SK-N-SH treated with all-trans-retinoic acid at 6 μM for 48 hours (cell line): ENCODE data around the gene CLUH.

Source experiments
- ATAC-seq: fragments of 200-7000 bp; cut with Tn5 transposase; 3 replicates; pipeline ENCODE4 v1.9.1; 2020; ENCODE audit warnings: mild to moderate bottlenecking, moderate library complexity
- ARNTL ChIP-seq: fragments of 450-650 bp; formaldehyde crosslinking; IDR thresholded peaks from 2 replicates; pipeline ENCODE4 v1.5.0; 2020; ENCODE audit warnings: low read depth, mild to moderate bottlenecking, moderate library complexity, borderline replicate concordance
- BACH2 ChIP-seq: fragments of 250-450 bp; sonication (Bioruptor Pico); IDR thresholded peaks from 2 replicates; pipeline ENCODE4 v1.9.0; 2021; ENCODE audit warnings: mild to moderate bottlenecking, borderline replicate concordance
- CSDC2 ChIP-seq: fragments of 250-450 bp; sonication (Bioruptor Pico); IDR thresholded peaks from 2 replicates; pipeline ENCODE4 v1.5.0; 2020; ENCODE audit warnings: mild to moderate bottlenecking, moderate library complexity
- ESRRG ChIP-seq: fragments of 250-450 bp; sonication (Bioruptor Pico); IDR thresholded peaks from 2 replicates; pipeline ENCODE4 v1.6.1; 2021; ENCODE audit warnings: mild to moderate bottlenecking
- GLIS3 ChIP-seq: fragments of 250-450 bp; sonication (Bioruptor Pico); IDR thresholded peaks from 2 replicates; pipeline ENCODE4 v1.5.0; 2020; ENCODE audit warnings: mild to moderate bottlenecking, moderate library complexity
- ISL1 ChIP-seq: fragments of 250-450 bp; sonication (Bioruptor Pico); IDR thresholded peaks from 2 replicates; pipeline ENCODE4 v2.1.2; 2022; ENCODE audit warnings: mild to moderate bottlenecking, moderate library complexity
- OSR1 ChIP-seq: fragments of 250-450 bp; sonication (Bioruptor Pico); IDR thresholded peaks from 2 replicates; pipeline ENCODE4 v1.8.0; 2022; ENCODE audit warnings: moderate library complexity, mild to moderate bottlenecking, inconsistent platforms
- RARB ChIP-seq: fragments of 250-450 bp; sonication (Bioruptor Pico); IDR thresholded peaks from 2 replicates; pipeline ENCODE4 v1.8.0; 2021; ENCODE audit warnings: mild to moderate bottlenecking, moderate library complexity
- SNAI2 ChIP-seq: fragments of 250-450 bp; sonication (Bioruptor Pico); IDR thresholded peaks from 2 replicates; pipeline ENCODE4 v1.5.0; 2020; ENCODE audit warnings: mild to moderate bottlenecking, moderate library complexity
- TCF4 ChIP-seq: fragments of 250-450 bp; sonication (Bioruptor Pico); IDR thresholded peaks from 2 replicates; pipeline ENCODE4 v1.8.0; 2021; ENCODE audit warnings: mild to moderate bottlenecking, moderate library complexity, borderline replicate concordance
- TOX ChIP-seq: fragments of 250-450 bp; sonication (Bioruptor Pico); IDR thresholded peaks from 2 replicates; pipeline ENCODE4 v1.8.0; 2021; ENCODE audit warnings: mild to moderate bottlenecking, moderate library complexity, borderline replicate concordance
- ZC3H10 ChIP-seq: fragments of 250-450 bp; sonication (Bioruptor Pico); IDR thresholded peaks from 2 replicates; pipeline ENCODE4 v1.5.1; 2021; ENCODE audit warnings: mild to moderate bottlenecking, moderate library complexity
- ZFP3 ChIP-seq: fragments of 250-450 bp; sonication (Bioruptor Pico); IDR thresholded peaks from 2 replicates; pipeline ENCODE4 v1.5.0; 2020; ENCODE audit warnings: mild to moderate bottlenecking, moderate library complexity
- ZFP30 ChIP-seq: fragments of 450-650 bp; formaldehyde crosslinking; IDR thresholded peaks from 2 replicates; pipeline ENCODE4 v1.5.0; 2022; ENCODE audit warnings: mild to moderate bottlenecking, moderate library complexity
- ZNF565 ChIP-seq: fragments of 450-650 bp; formaldehyde crosslinking; conservative IDR thresholded peaks from 2 replicates; pipeline ENCODE4 v1.5.0; 2020; ENCODE audit warnings: low read depth, mild to moderate bottlenecking, moderate library complexity
- ZNF70 ChIP-seq: fragments of 450-650 bp; formaldehyde crosslinking; IDR thresholded peaks from 2 replicates; pipeline ENCODE4 v1.5.0; 2020; ENCODE audit warnings: mild to moderate bottlenecking, moderate library complexity
- ZNF8 ChIP-seq: fragments of 450-650 bp; formaldehyde crosslinking; IDR thresholded peaks from 2 replicates; pipeline ENCODE4 v1.5.0; 2020; ENCODE audit warnings: mild to moderate bottlenecking, moderate library complexity
- TF ChIP-seq, protein P1 (sequence below): fragments of 250-450 bp; sonication (Bioruptor Pico); IDR thresholded peaks from 2 replicates; pipeline ENCODE4 v1.5.1; 2021; ENCODE audit warnings: mild to moderate bottlenecking, moderate library complexity
- TF ChIP-seq, protein P2 (sequence below): fragments of 250-450 bp; sonication (Bioruptor Pico); IDR thresholded peaks from 2 replicates; pipeline ENCODE4 v1.5.1; 2020; ENCODE audit warnings: low read depth, mild to moderate bottlenecking, moderate library complexity
- TF ChIP-seq, protein P3 (sequence below): fragments of 250-450 bp; sonication (Bioruptor Pico); IDR thresholded peaks from 2 replicates; pipeline ENCODE4 v1.8.0; 2021; ENCODE audit warnings: low read depth, mild to moderate bottlenecking, moderate library complexity, borderline replicate concordance
- TF ChIP-seq, protein P4 (sequence below): fragments of 250-450 bp; sonication (Bioruptor Pico); IDR thresholded peaks from 2 replicates; pipeline ENCODE4 v1.5.0; 2020; ENCODE audit warnings: mild to moderate bottlenecking, moderate library complexity
- TF ChIP-seq, protein P5 (sequence below): fragments of 250-450 bp; sonication (Bioruptor Pico); IDR thresholded peaks from 2 replicates; pipeline ENCODE4 v1.8.0; 2020; ENCODE audit warnings: mild to moderate bottlenecking, moderate library complexity, borderline replicate concordance

Gene CLUH

DNA sequence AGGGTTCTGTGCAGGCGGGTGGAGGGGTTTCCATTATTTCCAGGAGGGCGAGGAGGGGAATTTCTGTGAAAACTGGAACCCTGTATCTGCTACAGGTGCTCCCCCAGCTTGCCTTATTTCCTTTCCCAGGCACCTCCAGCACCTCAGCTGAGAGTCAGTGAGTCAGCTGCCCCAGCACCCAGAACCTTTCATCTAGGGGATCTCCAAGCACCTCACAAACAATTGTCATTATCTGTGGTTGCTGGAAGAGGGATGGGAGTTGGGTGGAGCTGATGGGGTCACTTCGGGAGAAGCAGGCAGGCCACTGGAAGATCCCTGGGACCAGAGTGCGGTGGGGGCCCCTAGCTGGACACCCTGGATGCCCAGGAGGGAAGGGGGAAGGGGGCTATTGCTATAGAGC is 10.0 kb upstream of the CLUH start:
- no peak for ATAC-seq
- TF ChIP-seq ISL1 (CRISPR knock-in tag) (no peak), OSR1 (CRISPR knock-in tag) (no peak), BACH2 (CRISPR knock-in tag) (no peak), SNAI2 (no peak), ZNF565 (CRISPR knock-in tag) (no peak), ZC3H10 (CRISPR knock-in tag) (no peak), ZFP3 (CRISPR knock-in tag) (no peak), TOX (CRISPR knock-in tag) (no peak), ZFP30 (no peak), TCF4 (CRISPR knock-in tag) (no peak), ZNF8 (no peak), GLIS3 (no peak), ZNF70 (CRISPR knock-in tag) (no peak)
- TF ChIP-seq, protein P1, sequence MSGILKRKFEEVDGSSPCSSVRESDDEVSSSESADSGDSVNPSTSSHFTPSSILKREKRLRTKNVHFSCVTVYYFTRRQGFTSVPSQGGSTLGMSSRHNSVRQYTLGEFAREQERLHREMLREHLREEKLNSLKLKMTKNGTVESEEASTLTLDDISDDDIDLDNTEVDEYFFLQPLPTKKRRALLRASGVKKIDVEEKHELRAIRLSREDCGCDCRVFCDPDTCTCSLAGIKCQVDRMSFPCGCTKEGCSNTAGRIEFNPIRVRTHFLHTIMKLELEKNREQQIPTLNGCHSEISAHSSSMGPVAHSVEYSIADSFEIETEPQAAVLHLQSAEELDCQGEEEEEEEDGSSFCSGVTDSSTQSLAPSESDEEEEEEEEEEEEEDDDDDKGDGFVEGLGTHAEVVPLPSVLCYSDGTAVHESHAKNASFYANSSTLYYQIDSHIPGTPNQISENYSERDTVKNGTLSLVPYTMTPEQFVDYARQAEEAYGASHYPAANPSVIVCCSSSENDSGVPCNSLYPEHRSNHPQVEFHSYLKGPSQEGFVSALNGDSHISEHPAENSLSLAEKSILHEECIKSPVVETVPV (CRISPR knock-in tag): no peak
- TF ChIP-seq, all 23 proteins: peak for 0

DNA sequence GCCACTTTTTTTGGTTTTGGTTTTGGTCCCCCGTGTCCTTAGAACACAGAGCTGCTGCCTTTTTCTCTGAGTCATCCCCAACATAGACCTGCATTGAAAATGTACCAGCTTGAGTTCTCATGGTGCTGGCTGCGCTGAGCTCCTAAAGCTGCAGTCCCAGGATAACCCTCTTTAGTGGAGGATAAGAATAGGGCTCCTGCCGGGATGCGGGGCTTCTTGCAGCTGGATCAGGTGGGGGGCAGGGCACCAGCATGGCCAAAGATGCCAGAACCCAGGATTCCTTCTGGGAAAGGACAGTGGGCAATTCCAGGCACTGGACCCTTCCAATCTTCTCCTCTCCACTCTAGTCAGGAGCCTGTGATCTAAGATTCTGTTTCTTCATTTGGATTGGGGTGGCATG is 8.3 kb upstream of the CLUH start:
- no peak for ATAC-seq
- no peak for TF ChIP-seq OSR1 (CRISPR knock-in tag)
- TF ChIP-seq ZNF8: no peak
- TF ChIP-seq, protein P2, sequence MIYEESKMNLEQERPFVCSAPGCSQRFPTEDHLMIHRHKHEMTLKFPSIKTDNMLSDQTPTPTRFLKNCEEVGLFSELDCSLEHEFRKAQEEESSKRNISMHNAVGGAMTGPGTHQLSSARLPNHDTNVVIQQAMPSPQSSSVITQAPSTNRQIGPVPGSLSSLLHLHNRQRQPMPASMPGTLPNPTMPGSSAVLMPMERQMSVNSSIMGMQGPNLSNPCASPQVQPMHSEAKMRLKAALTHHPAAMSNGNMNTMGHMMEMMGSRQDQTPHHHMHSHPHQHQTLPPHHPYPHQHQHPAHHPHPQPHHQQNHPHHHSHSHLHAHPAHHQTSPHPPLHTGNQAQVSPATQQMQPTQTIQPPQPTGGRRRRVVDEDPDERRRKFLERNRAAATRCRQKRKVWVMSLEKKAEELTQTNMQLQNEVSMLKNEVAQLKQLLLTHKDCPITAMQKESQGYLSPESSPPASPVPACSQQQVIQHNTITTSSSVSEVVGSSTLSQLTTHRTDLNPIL: no peak
- TF ChIP-seq ZNF565 (CRISPR knock-in tag): no peak
- TF ChIP-seq, protein P1 (CRISPR knock-in tag): no peak
- TF ChIP-seq, protein P3, sequence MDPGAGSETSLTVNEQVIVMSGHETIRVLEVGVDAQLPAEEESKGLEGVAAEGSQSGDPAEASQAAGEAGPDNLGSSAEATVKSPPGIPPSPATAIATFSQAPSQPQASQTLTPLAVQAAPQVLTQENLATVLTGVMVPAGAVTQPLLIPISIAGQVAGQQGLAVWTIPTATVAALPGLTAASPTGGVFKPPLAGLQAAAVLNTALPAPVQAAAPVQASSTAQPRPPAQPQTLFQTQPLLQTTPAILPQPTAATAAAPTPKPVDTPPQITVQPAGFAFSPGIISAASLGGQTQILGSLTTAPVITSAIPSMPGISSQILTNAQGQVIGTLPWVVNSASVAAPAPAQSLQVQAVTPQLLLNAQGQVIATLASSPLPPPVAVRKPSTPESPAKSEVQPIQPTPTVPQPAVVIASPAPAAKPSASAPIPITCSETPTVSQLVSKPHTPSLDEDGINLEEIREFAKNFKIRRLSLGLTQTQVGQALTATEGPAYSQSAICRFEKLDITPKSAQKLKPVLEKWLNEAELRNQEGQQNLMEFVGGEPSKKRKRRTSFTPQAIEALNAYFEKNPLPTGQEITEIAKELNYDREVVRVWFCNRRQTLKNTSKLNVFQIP (CRISPR knock-in tag): no peak

DNA sequence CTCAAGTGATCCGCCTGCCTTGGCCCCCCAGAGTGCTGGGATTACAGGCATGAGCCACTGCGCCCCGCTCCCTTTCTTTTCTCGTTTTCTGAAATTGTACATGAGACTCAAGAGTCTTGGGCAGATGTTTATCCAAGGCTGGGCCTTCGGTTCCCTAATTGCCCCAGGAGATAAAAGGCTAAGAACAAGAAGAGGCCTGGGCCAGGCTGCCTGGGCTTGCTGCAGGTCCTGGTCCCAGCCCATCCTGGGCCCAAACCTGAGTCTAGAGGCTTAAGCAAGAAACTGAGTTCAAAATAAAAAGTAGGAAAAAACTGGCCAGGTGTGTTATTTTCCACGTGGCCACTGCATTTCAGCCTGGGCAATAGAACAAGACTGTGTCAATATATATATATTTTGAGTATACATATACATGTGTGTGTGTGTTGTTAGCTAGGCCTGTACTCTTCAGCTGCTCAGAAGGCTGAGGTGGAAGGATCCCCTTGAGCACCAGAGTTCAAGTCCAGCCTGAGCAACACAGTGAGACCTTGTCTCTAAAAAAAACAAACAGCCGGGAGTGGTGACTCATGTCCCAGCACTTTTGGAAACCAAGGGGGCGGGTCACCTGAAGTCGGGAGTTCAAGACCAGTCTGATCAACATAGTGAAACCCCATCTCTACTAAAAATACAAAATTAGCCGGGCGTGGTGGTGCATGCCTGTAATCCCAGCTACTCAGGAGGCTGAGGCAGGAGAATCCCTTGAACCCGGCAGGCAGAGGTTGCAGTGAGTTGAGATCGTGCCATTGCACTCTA is 6.8 kb upstream of the CLUH start:
- no peak for TF ChIP-seq ESRRG (CRISPR knock-in tag)
- no peak for TF ChIP-seq CSDC2 (CRISPR knock-in tag)
- TF ChIP-seq ZFP30: no peak
- no peak for TF ChIP-seq ZFP3 (CRISPR knock-in tag)
- TF ChIP-seq OSR1 (CRISPR knock-in tag): no peak
- TF ChIP-seq TCF4 (CRISPR knock-in tag): no peak
- TF ChIP-seq, protein P3 (CRISPR knock-in tag): no peak
- TF ChIP-seq RARB: no peak
- no peak for TF ChIP-seq ISL1 (CRISPR knock-in tag)
- no peak for TF ChIP-seq BACH2 (CRISPR knock-in tag)
- TF ChIP-seq TOX (CRISPR knock-in tag): no peak
- no peak for TF ChIP-seq ARNTL (CRISPR knock-in tag)
- TF ChIP-seq, protein P4, sequence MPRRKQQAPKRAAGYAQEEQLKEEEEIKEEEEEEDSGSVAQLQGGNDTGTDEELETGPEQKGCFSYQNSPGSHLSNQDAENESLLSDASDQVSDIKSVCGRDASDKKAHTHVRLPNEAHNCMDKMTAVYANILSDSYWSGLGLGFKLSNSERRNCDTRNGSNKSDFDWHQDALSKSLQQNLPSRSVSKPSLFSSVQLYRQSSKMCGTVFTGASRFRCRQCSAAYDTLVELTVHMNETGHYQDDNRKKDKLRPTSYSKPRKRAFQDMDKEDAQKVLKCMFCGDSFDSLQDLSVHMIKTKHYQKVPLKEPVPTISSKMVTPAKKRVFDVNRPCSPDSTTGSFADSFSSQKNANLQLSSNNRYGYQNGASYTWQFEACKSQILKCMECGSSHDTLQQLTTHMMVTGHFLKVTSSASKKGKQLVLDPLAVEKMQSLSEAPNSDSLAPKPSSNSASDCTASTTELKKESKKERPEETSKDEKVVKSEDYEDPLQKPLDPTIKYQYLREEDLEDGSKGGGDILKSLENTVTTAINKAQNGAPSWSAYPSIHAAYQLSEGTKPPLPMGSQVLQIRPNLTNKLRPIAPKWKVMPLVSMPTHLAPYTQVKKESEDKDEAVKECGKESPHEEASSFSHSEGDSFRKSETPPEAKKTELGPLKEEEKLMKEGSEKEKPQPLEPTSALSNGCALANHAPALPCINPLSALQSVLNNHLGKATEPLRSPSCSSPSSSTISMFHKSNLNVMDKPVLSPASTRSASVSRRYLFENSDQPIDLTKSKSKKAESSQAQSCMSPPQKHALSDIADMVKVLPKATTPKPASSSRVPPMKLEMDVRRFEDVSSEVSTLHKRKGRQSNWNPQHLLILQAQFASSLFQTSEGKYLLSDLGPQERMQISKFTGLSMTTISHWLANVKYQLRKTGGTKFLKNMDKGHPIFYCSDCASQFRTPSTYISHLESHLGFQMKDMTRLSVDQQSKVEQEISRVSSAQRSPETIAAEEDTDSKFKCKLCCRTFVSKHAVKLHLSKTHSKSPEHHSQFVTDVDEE: no peak
- TF ChIP-seq GLIS3: no peak
- TF ChIP-seq, protein P2: no peak
- TF ChIP-seq, protein P5, sequence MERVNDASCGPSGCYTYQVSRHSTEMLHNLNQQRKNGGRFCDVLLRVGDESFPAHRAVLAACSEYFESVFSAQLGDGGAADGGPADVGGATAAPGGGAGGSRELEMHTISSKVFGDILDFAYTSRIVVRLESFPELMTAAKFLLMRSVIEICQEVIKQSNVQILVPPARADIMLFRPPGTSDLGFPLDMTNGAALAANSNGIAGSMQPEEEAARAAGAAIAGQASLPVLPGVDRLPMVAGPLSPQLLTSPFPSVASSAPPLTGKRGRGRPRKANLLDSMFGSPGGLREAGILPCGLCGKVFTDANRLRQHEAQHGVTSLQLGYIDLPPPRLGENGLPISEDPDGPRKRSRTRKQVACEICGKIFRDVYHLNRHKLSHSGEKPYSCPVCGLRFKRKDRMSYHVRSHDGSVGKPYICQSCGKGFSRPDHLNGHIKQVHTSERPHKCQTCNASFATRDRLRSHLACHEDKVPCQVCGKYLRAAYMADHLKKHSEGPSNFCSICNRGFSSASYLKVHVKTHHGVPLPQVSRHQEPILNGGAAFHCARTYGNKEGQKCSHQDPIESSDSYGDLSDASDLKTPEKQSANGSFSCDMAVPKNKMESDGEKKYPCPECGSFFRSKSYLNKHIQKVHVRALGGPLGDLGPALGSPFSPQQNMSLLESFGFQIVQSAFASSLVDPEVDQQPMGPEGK (CRISPR knock-in tag): no peak

More for the DNA sequence above, 6.8 kb upstream of the CLUH start:
- ATAC-seq: no peak
